ENCODE results near the gene AP4M1. TPM values are rescaled to one million over a fixed set of nuclear protein-coding genes. Genes with fewer than 3 reads are reported as not detected.

Gene AP4M1
- total and polyA plus RNA-seq, 9 of the 15 experiments (the other 6 are each of a cell fraction or from before 2014, with no cell fraction given) = 1.3 to 30.9 (median 14.1) TPM

GRCh38 chr7:100111156-100111555 lies 9.7 kb downstream of the AP4M1 start (continued):
- TF ChIP-seq NCOR1 (IDR thresholded peaks at IDR 0.05) (peak; percentile 39; the same call in 1 of the 2 replicates), TFAP4 (CRISPR knock-in tag; IDR thresholded peaks at IDR 0.05; ENCODE audit: borderline replicate concordance) (peak; percentile 91), SIN3A (IDR thresholded peaks at IDR 0.05; ENCODE audit: borderline replicate concordance in 2 of 2, control insufficient read depth in 1 of 2, low read depth in 2 of 2, low read length in 2 of 2) (no peak), TAL1 (IDR thresholded peaks at IDR 0.05) (peak; percentile 46; the same call in 1 of the 2 replicates), SUPT5H (IDR thresholded peaks at IDR 0.05) (no peak), KDM1A (IDR thresholded peaks at IDR 0.05) (peak; percentile 8 to 31; a peak in 2 of 4 replicates), ZC3H8 (IDR thresholded peaks at IDR 0.05) (no peak), ZNF655 (CRISPR knock-in tag; IDR thresholded peaks at IDR 0.05) (no peak), NFRKB (IDR thresholded peaks at IDR 0.05; ENCODE audit: low read depth) (no peak)

- no peaks in the 10 kb centered on the region for H3K79me2 ChIP-seq (ENCODE audit: control insufficient read depth, insufficient read depth, low read length)
- H3K36me3 ChIP-seq (ENCODE audit: control insufficient read depth, insufficient read depth, low read length) = peaks cover 70% of the 10 kb centered on the region; the same call in 2 of the 3 replicates
- BruUV-seq (replicated peaks) = no TSS peak
- no peak overlapping the region for H3K4me3 ChIP-seq
- peak; percentile 15 for ATAC-seq
- peak overlapping the region in 1 of 2 experiments; percentile 49; a peak in 1 of 4 replicates for H3K9ac ChIP-seq (ENCODE audit: insufficient read depth in 1 of 2, low read depth in 2 of 2, low read length in 2 of 2)
- intact Hi-C loops (cut with micrococcal nuclease) = no loop called here
- H3K4me1 ChIP-seq (replicated peaks in 1 of 2; ENCODE audit: control insufficient read depth in 2 of 2, insufficient read depth in 2 of 2, low read length in 2 of 2) = peaks cover 2 to 28% of the 10 kb centered on the region in 2 experiments; a peak in 4 of 5 replicates
- no peak for FAIRE-seq
- WGBS (ENCODE audit: insufficient coverage, low coverage, missing lambda C conversion rate) = 75% methylated on average over 9 of the region's 13 CpGs
- no peak for DNase-seq (ENCODE audit: extremely low read depth in 1 of 4, low spot score in 3 of 4)
- no peaks in the 10 kb centered on the region for H3K27me3 ChIP-seq (ENCODE audit: control insufficient read depth in 2 of 2, insufficient read depth in 2 of 2, low read length in 2 of 2)
- H3K27ac ChIP-seq (ENCODE audit: extremely low read depth, low read depth, low read length) = no peak overlapping the region
- TF ChIP-seq POLR2G (IDR thresholded peaks at IDR 0.05; ENCODE audit: low read depth, low read length) = peak; percentile 42
- no peak for TF ChIP-seq TAL1 (IDR thresholded peaks at IDR 0.05)
- TF ChIP-seq CTCF (IDR thresholded peaks at IDR 0.05 in 2 of 3, conservative IDR thresholded peaks at IDR 0.05 in 1 of 3; ENCODE audit: insufficient read depth in 2 of 3, low read depth in 1 of 3, low read length in 3 of 3) = peak in 2 of 3 experiments; percentile 2 to 17; a peak in 1 of 6 replicates
- no peaks in the 10 kb centered on the region for H4K20me1 ChIP-seq (replicated peaks; ENCODE audit: control insufficient read depth, insufficient read depth, low read length)
- ChIA-PET POLR2A (interaction anchor here (1.5 to 5.9 kb wide), 2 partner anchors 10 to 13 kb away, joined by 6 to 47 read pairs; partner anchors contain the start of genes AP4M1 and MCM7), CTCF (ENCODE audit: low intra/inter-chr PET ratio) (no interaction called here)
- in situ Hi-C loops (cut with MboI) = loop anchor here (10.0 kb wide), 1 partner anchor 1723 kb away; no protein-coding TSS in a partner anchor
- no peaks in the 10 kb centered on the region for H3K9me3 ChIP-seq (replicated peaks; ENCODE audit: control insufficient read depth, insufficient read depth, low read depth, low read length)
- H3K9me1 ChIP-seq (ENCODE audit: control insufficient read depth, insufficient read depth, low read length) = peaks cover 3% of the 10 kb centered on the region
- H2AFZ ChIP-seq (ENCODE audit: low read depth, low read length) = no peak overlapping the region
- H3K4me2 ChIP-seq (ENCODE audit: insufficient read depth, low read length) = no peak overlapping the region
These were observed 10.5 kb downstream of the AP4M1 start for GRCh38 chr7:100111914-100112313.

All from K562 (cell line).